HepG2 (cell line): Measurements from ENCODE around the gene TRMT2A. TPM values are rescaled to one million over a fixed set of nuclear protein-coding genes. Genes with fewer than 3 reads are reported as not detected.

ENCODE experiments used
- AGO2 ChIP-seq: fragments of 200-400 bp; formaldehyde crosslinking; optimal IDR thresholded peaks from 2 replicates; pipeline ENCODE3; 2017; ENCODE audit warnings: mild to moderate bottlenecking, low read depth, low read length, moderate library complexity
- AHDC1 ChIP-seq: sonication (generic); formaldehyde crosslinking; IDR thresholded peaks from 2 replicates; pipeline ENCODE4 v1.5.1; 2020; ENCODE audit warnings: mild to moderate bottlenecking, missing genetic modification reagents, borderline replicate concordance
- CC2D1A ChIP-seq: sonication (generic); formaldehyde crosslinking; IDR thresholded peaks from 2 replicates; pipeline ENCODE4 v1.8.1; 2023; ENCODE audit warnings: mild to moderate bottlenecking, missing genetic modification reagents
- CHD2 ChIP-seq: IDR thresholded peaks from 2 replicates; pipeline ENCODE4 v1.6.1; 2011; ENCODE audit warnings: low read depth, low read length, improper control_type of control experiment
- HOXD1 ChIP-seq: sonication (generic); formaldehyde crosslinking; IDR thresholded peaks from 2 replicates; pipeline ENCODE4 v1.5.0; 2020; ENCODE audit warnings: missing genetic modification reagents
- IRX3 ChIP-seq: sonication (generic); formaldehyde crosslinking; IDR thresholded peaks from 2 replicates; pipeline ENCODE4 v1.8.1; 2023; ENCODE audit warnings: mild to moderate bottlenecking, low read depth, missing genetic modification reagents, borderline replicate concordance
- KLF13 ChIP-seq: sonication (generic); formaldehyde crosslinking; IDR thresholded peaks from 2 replicates; pipeline ENCODE4 v1.4.0; 2020; ENCODE audit warnings: mild to moderate bottlenecking, missing genetic modification reagents
- NCOA1 ChIP-seq: sonication (generic); formaldehyde crosslinking; IDR thresholded peaks from 2 replicates; pipeline ENCODE4 v1.9.0; 2021; ENCODE audit warnings: missing genetic modification reagents
- NR2F2 ChIP-seq: IDR thresholded peaks from 2 replicates; pipeline ENCODE4 v1.6.1; 2012; ENCODE audit warnings: low read depth, inconsistent platforms, borderline replicate concordance
- PITX1 ChIP-seq: sonication (generic); formaldehyde crosslinking; IDR thresholded peaks from 2 replicates; pipeline ENCODE4 v1.5.1; 2020; ENCODE audit warnings: mild to moderate bottlenecking, missing genetic modification reagents
- PRMT3 ChIP-seq: sonication (generic); formaldehyde crosslinking; IDR thresholded peaks from 2 replicates; pipeline ENCODE4 v1.8.1; 2022; ENCODE audit warnings: low read depth, mild to moderate bottlenecking, moderate library complexity, missing genetic modification reagents, borderline replicate concordance
- REST ChIP-seq, 2 experiments: IDR thresholded peaks; 2 replicates each; pipeline ENCODE4 v1.6.1; 2011 to 2012; ENCODE audit warnings: low read length in 2 of 2, borderline replicate concordance in 1 of 2, low read depth in 1 of 2, mild to moderate bottlenecking in 1 of 2, moderate library complexity in 1 of 2
- SIX1 ChIP-seq: sonication (generic); formaldehyde crosslinking; IDR thresholded peaks from 2 replicates; pipeline ENCODE4 v1.4.0; 2020; ENCODE audit warnings: missing genetic modification reagents, borderline replicate concordance
- SOX5 ChIP-seq: IDR thresholded peaks from 2 replicates; pipeline ENCODE4 v1.6.1; 2016; ENCODE audit warnings: borderline replicate concordance
- ZNF20 ChIP-seq: sonication (generic); formaldehyde crosslinking; IDR thresholded peaks from 2 replicates; pipeline ENCODE4 v1.4.0; 2020; ENCODE audit warnings: mild to moderate bottlenecking, moderate library complexity, missing genetic modification reagents
- ZNF30 ChIP-seq: sonication (generic); formaldehyde crosslinking; IDR thresholded peaks from 2 replicates; pipeline ENCODE4 v1.5.0; 2020; ENCODE audit warnings: mild to moderate bottlenecking, missing genetic modification reagents
- ZNF614 ChIP-seq: IDR thresholded peaks from 2 replicates; pipeline ENCODE4 v1.6.1; 2018; ENCODE audit warnings: missing biosample characterization, missing genetic modification reagents, inconsistent platforms, borderline replicate concordance
- ZNF672 ChIP-seq: sonication (generic); formaldehyde crosslinking; IDR thresholded peaks from 2 replicates; pipeline ENCODE4 v1.8.1; 2022; ENCODE audit warnings: missing genetic modification reagents
- polyA plus RNA-seq, 8 experiments: library from polyadenylated mRNA; depleted of rRNA in 3 of 8; stranded (reverse) in 7 of 8; unstranded in 1 of 8; fragments of >200 nt; fragmentation: Illumina TruSeq in 4 of 8; extraction: Trizol in 4 of 8; gene quantifications; 2 replicates each; pipeline versions ENCODE4 v1.2.1 to v1.2.3, GENCODE V29; 2011 to 2016; ENCODE audit warnings: low read depth in 4 of 8, missing spikeins in 1 of 8, mixed read lengths in 1 of 8; ENCODE audit not compliant: insufficient read depth in 1 of 8
- total RNA-seq, 5 experiments: library from RNA; depleted of rRNA; stranded (reverse); fragments of >200 nt; fragmentation: Illumina TruSeq; extraction: Trizol; gene quantifications; 2 replicates each; pipeline ENCODE4 v1.2.3, GENCODE V29; 2016; ENCODE audit warnings: low read depth in 1 of 5
- TF ChIP-seq, protein P1 (sequence below): IDR thresholded peaks from 2 replicates; pipeline ENCODE4 v1.6.1; 2012; ENCODE audit warnings: low read depth, low read length, improper control_type of control experiment

TRMT2A gene
- total and polyA plus RNA-seq, 2 of the 13 experiments (the other 11 are each of a cell fraction or from before 2014, with no cell fraction given), result 24.0 to 30.3 TPM

GRCh38 chr22:20116951-20117632 lies at the start of gene TRMT2A (continued):
- TF ChIP-seq ZNF672 (CRISPR knock-in tag) (peak; percentile 86), REST (IDR thresholded peaks at IDR 0.05; ENCODE audit: borderline replicate concordance in 1 of 2, low read depth in 1 of 2, low read length in 2 of 2) (peak in 1 of 2 experiments; percentile 48; a peak in 1 of 4 replicates), ZNF30 (no peak), KLF13 (no peak), IRX3 (CRISPR knock-in tag) (0 out of 2 replicates have a peak, but pooled peaks have one; percentile 71), ZNF614 (CRISPR knock-in tag) (peak; percentile 93), NCOA1 (CRISPR knock-in tag) (no peak), CC2D1A (no peak), SIX1 (CRISPR knock-in tag) (no peak), SOX5 (CRISPR knock-in tag) (peak; percentile 69; the same call in 1 of the 2 replicates), CHD2 (peak; percentile 47; the same call in 1 of the 2 replicates), AGO2 (peak; percentile 26), PITX1 (peak; percentile 24; the same call in 1 of the 2 replicates), PRMT3 (CRISPR knock-in tag) (peak; percentile 70), AHDC1 (peak; percentile 47; the same call in 1 of the 2 replicates), ZNF20 (CRISPR knock-in tag) (peak; percentile 42; the same call in 1 of the 2 replicates), HOXD1 (CRISPR knock-in tag) (no peak; the same call in 1 of the 2 replicates), NR2F2 (peak; percentile 90)
- TF ChIP-seq, protein P1, sequence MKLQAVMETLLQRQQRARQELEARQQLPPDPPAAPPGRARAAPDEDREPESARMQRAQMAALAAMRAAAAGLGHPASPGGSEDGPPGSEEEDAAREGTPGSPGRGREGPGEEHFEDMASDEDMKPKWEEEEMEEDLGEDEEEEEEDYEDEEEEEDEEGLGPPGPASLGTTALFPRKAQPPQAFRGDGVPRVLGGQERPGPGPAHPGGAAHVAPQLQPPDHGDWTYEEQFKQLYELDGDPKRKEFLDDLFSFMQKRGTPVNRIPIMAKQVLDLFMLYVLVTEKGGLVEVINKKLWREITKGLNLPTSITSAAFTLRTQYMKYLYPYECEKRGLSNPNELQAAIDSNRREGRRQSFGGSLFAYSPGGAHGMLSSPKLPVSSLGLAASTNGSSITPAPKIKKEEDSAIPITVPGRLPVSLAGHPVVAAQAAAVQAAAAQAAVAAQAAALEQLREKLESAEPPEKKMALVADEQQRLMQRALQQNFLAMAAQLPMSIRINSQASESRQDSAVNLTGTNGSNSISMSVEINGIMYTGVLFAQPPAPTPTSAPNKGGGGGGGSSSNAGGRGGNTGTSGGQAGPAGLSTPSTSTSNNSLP, result no peak
